ENCODE results near the gene RFX1.
"Not testable (repeated sequence)": the region's sequence is repeated elsewhere in the genome, so short reads cannot be mapped to it uniquely, and the experiment has no call there.

The RFX1 gene

DNA sequence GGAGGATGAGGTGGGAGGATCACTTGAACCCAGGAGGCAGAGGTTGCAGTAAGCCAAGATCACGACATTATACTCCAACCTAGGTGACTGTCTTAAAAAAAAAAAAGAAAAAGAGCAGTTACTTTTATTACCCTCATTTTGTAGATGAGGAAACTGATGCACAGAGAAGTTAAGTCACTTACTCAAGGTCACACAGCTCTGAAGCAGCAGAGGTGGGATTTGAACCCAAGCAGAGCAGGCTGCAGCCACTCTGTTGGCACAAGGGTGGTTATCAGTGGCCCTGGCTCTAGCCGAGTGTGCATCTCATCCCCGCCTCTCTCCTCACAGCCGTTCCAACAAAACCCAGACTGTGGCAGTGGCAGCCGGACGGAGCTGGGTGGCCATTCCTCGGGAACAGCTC is 33.1 kb upstream of the RFX1 start:
- Mint-ChIP-seq H3K4me1 (ENCODE audit: low read depth) (peaks cover 35% of the 10 kb centered on the region), H3K27ac (no peak overlapping the region), H3K4me3 (no peak overlapping the region), H3K9me3 (no peaks in the 10 kb centered on the region), H3K27me3 (no peaks in the 10 kb centered on the region), H3K36me3 (ENCODE audit: low read depth) (peaks cover 93% of the 10 kb centered on the region)
- intact Hi-C loops (cut with micrococcal nuclease): no loop called here

DNA sequence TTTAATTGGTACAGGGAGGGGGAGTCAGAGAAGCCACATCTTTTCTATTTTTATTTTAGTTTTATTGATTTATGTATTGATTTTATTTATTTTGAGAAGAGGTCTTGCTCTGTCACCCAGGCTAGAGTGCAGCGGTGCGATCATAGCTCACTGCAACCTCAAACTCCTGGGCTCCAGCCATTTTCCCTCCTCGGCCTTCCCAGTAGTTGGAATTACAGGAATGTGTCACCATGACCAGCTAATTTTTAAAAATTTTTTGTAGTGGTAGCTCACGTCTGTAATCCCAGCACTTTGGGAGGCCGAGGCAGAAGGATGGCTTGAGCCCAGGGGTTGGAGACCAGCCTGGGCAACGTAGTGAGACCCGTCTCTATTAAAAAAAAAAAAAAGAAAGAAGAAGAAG is 29.6 kb upstream of the RFX1 start:
- no peak overlapping the region for H3K27ac Mint-ChIP-seq
- no peaks in the 10 kb centered on the region for H3K27me3 Mint-ChIP-seq
- peaks cover 45% of the 10 kb centered on the region for H3K4me1 Mint-ChIP-seq (ENCODE audit: low read depth)
- H3K9me3 Mint-ChIP-seq: no peaks in the 10 kb centered on the region
- peaks cover 92% of the 10 kb centered on the region for H3K36me3 Mint-ChIP-seq (ENCODE audit: low read depth)
- intact Hi-C loops (cut with micrococcal nuclease): no loop called here
- no peak overlapping the region for H3K4me3 Mint-ChIP-seq

DNA sequence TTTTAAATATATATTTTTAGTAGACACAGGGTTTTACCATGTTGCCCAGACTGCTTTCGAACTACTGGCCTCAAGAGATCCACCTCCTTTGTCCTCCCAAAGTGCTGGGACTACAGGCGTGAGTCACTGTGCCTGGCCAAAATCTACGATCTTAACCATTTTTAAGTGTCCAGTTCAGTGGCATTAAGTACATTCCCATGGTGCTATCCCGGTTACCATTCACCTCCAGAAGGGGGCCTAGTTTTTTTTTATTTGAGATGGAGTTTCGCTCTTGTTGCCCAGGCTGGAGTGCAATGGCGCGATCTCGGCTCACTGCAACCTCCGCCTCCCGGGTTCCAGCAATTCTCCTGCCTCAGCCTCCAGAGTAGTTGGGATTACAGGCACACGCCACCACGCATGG is 29.0 kb upstream of the RFX1 start:
- intact Hi-C loops (cut with micrococcal nuclease); H3K9me3 Mint-ChIP-seq; H3K4me3 Mint-ChIP-seq; H3K27me3 Mint-ChIP-seq; H3K27ac Mint-ChIP-seq: not testable (repeated sequence)
- peaks cover 48% of the 10 kb centered on the region for H3K4me1 Mint-ChIP-seq (ENCODE audit: low read depth)
- peaks cover 86% of the 10 kb centered on the region for H3K36me3 Mint-ChIP-seq (ENCODE audit: low read depth)

- no peaks in the 10 kb centered on the region for H3K27me3 Mint-ChIP-seq
- peak overlapping the region; percentile 13 for H3K27ac Mint-ChIP-seq
- no peaks in the 10 kb centered on the region for H3K9me3 Mint-ChIP-seq
- intact Hi-C loops (cut with micrococcal nuclease): loop anchor here (5.0 kb wide), 2 partner anchors 47 to 82 kb away; partner anchors contain the start of gene DCAF15
- H3K4me3 Mint-ChIP-seq: no peak overlapping the region
- H3K36me3 Mint-ChIP-seq (ENCODE audit: low read depth): peaks cover 74% of the 10 kb centered on the region
- H3K4me1 Mint-ChIP-seq (ENCODE audit: low read depth): peaks cover 45% of the 10 kb centered on the region
Observed at GRCh38 chr19:14033946-14034345, 27.8 kb upstream of the RFX1 start.

DNA sequence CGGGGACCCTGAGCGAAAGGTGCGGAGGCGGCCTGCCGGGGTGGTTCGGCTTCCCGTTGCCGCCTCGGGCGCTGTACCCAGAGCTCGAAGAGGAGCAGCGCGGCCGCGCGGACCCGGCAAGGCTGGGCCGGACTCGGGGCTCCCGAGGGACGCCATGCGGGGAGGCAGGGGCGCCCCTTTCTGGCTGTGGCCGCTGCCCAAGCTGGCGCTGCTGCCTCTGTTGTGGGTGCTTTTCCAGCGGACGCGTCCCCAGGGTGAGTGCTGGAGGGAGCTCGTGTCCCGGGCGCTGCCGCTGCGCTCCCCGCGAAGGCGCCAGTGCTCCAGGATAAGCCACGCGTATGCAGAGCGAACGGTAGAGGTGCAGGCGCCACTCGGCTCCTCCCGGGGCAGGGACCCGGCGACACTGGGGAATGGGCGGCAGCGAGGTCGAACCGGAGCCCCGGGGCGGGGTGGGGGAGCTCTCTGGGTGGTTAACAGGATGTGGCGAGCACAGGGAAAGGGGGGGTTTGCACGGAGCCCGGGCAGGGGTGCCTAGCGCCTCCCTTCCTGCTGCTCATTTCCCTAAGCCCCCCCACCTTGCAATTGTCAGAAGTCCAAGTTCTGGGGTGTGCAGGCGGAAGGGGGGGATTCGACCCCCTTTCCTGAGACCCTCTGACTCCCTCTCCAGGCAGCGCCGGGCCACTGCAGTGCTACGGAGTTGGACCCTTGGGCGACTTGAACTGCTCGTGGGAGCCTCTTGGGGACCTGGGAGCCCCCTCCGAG is 25.8 kb upstream of the RFX1 start, which contains the start of gene IL27RA:
TSS of gene IL27RA (plus strand) at position 44 of the 762 bp plus-strand sequence. CDS start at position 155, 111 bp downstream.
- Mint-ChIP-seq H3K9me3 (no peaks in the 10 kb centered on the region), H3K27ac (peak within 1 kb of the TSS; percentile 91), H3K36me3 (ENCODE audit: low read depth) (peaks cover 53% of the 10 kb centered on the region), H3K4me1 (ENCODE audit: low read depth) (peaks cover 50% of the 10 kb centered on the region), H3K4me3 (peak within 1 kb of the TSS; percentile 90), H3K27me3 (no peaks in the 10 kb centered on the region)
- intact Hi-C loops (cut with micrococcal nuclease): loop anchor here (5.0 kb wide), 2 partner anchors 45 to 80 kb away; partner anchors contain the start of gene DCAF15

DNA sequence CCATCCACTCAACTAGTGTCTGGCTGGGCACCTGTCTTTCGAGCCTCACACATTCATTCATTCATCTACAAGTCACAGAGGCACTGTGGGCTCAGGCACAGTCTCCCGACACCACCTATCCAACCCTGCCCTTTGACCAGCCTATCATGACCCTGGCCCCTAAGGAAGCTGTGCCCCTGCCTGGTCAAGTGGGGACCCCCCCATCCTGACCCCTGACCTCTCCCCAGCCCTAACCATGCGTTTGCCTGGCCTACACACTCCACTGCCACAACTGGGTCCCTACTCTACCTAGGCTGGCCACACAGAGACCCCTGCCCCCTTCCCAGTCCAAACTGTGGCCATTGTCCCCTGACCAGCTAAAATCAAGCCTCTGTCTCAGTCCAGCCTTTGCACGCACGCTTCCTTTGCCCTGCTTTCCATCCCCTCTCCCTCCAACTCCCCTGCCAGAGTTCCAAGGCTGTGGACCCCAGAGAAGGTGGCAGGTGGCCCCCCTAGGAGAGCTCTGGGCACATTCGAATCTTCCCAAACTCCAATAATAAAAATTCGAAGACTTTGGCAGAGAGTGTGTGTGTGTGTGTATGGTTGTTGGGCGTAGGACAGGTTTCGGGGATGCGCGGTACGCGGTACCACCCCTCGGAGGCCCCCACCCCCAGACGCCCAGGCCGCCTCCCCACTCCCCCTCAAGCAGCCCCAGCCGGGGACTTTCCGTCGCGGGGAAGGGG is 25.0 kb upstream of the RFX1 start:
- H3K4me1 Mint-ChIP-seq (ENCODE audit: low read depth): peaks cover 48% of the 10 kb centered on the region
- peak overlapping the region; percentile 90 for H3K4me3 Mint-ChIP-seq
- peaks cover 46% of the 10 kb centered on the region for H3K36me3 Mint-ChIP-seq (ENCODE audit: low read depth)
- no peaks in the 10 kb centered on the region for H3K27me3 Mint-ChIP-seq
- intact Hi-C loops (cut with micrococcal nuclease): loop anchor here (5.0 kb wide), 2 partner anchors 44 to 79 kb away; partner anchors contain the start of gene DCAF15
- no peaks in the 10 kb centered on the region for H3K9me3 Mint-ChIP-seq
- H3K27ac Mint-ChIP-seq: peak overlapping the region; percentile 91

- Mint-ChIP-seq H3K4me1 (ENCODE audit: low read depth) (peaks cover 44% of the 10 kb centered on the region), H3K4me3 (no peak overlapping the region), H3K27ac (peak overlapping the region; percentile 91), H3K9me3 (no peaks in the 10 kb centered on the region), H3K36me3 (ENCODE audit: low read depth) (peaks cover 26% of the 10 kb centered on the region), H3K27me3 (no peaks in the 10 kb centered on the region)
- intact Hi-C loops (cut with micrococcal nuclease): no loop called here
Observed at GRCh38 chr19:14028901-14029300, 22.8 kb upstream of the RFX1 start.

GRCh38 chr19:14027856-14028450 is 21.8 kb upstream of the RFX1 start, which contains the start of gene RLN3:
TSS of gene RLN3 (plus strand) at chr19:14028148. CDS start at chr19:14028205, 57 bp downstream.
- H3K27me3 Mint-ChIP-seq: no peaks in the 10 kb centered on the region
- peaks cover 20% of the 10 kb centered on the region for H3K36me3 Mint-ChIP-seq (ENCODE audit: low read depth)
- intact Hi-C loops (cut with micrococcal nuclease): no loop called here
- H3K4me3 Mint-ChIP-seq: no peak within 1 kb of the TSS
- no peaks in the 10 kb centered on the region for H3K9me3 Mint-ChIP-seq
- peak within 1 kb of the TSS; percentile 91 for H3K27ac Mint-ChIP-seq
- peaks cover 50% of the 10 kb centered on the region for H3K4me1 Mint-ChIP-seq (ENCODE audit: low read depth)

DNA sequence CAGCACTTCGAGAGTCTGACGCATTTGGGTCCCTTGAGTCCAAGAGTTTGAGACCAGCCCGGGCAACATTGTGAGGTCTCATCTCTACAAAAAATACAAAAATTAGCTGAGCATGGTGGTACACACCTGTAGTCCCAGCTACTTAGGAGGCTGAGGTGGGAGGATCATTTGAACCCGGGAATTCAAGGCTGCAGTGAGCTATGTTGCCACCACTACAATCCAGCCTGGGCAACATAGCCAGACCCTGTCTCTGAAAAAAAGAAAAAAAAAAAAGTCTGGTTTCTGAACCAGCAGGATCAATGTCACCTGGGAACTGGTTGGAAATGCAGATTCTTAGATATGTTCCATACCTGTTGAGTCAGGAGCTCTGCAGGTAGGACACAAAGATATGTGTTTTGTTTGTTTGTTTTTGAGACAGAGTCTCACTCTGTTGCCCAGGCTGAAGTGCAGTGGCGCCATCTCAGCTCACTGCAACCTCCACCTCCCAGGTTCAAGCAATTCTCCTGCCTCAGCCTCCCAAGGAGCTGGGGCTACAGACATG is 20.6 kb upstream of the RFX1 start:
- H3K4me3 Mint-ChIP-seq; H3K27me3 Mint-ChIP-seq; H3K36me3 Mint-ChIP-seq (ENCODE audit: low read depth); H3K9me3 Mint-ChIP-seq; intact Hi-C loops (cut with micrococcal nuclease): not testable (repeated sequence)
- H3K27ac Mint-ChIP-seq: peak overlapping the region; percentile 93
- peaks cover 47% of the 10 kb centered on the region for H3K4me1 Mint-ChIP-seq (ENCODE audit: low read depth)

DNA sequence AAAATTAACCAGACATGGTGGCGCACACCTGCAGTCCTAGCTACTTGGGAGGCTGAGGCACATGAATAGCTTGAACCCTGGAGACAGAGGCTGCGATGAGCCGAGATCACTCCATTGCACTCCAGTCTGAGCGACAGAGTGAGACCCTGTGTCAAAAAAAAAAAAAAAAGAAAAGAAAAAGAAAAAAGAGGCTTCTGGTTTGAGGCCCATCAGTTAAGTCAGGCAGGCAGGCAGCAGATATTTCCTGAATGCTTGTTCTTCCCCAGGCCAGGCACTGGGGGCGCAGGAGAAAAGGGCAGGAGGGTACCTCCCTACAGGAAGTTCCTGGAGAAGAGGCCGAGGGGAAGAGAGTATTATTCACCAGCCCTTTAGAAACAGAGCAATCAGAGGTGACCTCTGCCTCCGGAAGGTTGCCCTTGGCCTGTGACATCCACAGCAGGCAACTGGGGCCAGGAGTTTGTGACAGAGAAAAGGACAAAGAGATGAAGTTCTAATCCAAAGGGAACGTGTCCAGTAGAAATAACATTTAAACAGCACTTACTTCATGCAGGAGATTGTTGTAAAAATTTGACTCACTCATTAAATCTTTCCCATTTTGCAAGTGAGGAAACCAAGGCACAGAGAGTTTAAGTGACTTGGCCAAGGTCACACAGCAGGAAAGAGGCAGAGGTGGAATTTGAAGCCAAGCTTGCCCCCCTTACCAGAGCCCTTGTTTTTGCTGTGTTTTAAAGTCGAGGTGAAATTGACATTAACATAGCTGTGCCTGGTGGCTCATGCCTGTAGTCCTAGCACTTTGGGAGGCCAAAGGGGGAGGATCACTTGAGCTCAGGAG is 17.5 kb upstream of the RFX1 start:
- Mint-ChIP-seq H3K4me3 (no peak overlapping the region), H3K27me3 (no peaks in the 10 kb centered on the region)
- intact Hi-C loops (cut with micrococcal nuclease): loop anchor here (2.0 kb wide), 1 partner anchor 17 kb away; the partner anchor contains the start of gene RFX1

DNA sequence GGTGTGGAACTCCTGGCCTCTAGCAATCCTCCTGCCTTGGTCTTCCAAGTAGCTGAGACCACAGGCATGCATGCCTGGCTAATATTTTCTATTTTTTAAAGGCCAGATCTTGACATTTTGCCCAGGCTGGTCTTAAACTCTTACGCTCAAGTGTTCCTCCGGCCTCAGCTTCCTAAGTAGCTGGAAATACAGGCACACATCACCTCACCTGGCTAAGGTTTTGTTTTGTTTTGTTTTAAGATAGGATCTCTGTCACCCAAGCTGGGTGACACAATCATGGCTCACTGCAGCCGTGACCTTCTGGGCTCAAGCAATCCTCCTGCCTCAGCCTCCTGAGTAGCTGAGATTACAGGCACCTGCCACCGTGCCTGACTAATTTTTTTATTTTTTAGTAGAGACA is 16.3 kb upstream of the RFX1 start:
- Mint-ChIP-seq H3K4me1 (ENCODE audit: low read depth) (peaks cover 41% of the 10 kb centered on the region), H3K4me3 (no peak overlapping the region), H3K27ac (peak overlapping the region; percentile 93), H3K9me3 (no peaks in the 10 kb centered on the region), H3K36me3 (ENCODE audit: low read depth) (no peaks in the 10 kb centered on the region), H3K27me3 (no peaks in the 10 kb centered on the region)
- intact Hi-C loops (cut with micrococcal nuclease): loop anchor here (2.0 kb wide), 1 partner anchor 16 kb away; the partner anchor contains the start of gene RFX1

More for the DNA sequence above, 17.5 kb upstream of the RFX1 start:
- H3K9me3 Mint-ChIP-seq: no peaks in the 10 kb centered on the region
- no peaks in the 10 kb centered on the region for H3K36me3 Mint-ChIP-seq (ENCODE audit: low read depth)
- H3K4me1 Mint-ChIP-seq (ENCODE audit: low read depth): peaks cover 36% of the 10 kb centered on the region
- H3K27ac Mint-ChIP-seq: peak overlapping the region; percentile 93

GRCh38 chr19:14021474-14021873 is 15.4 kb upstream of the RFX1 start:
- H3K4me1 Mint-ChIP-seq (ENCODE audit: low read depth): peaks cover 41% of the 10 kb centered on the region
- H3K27me3 Mint-ChIP-seq: no peaks in the 10 kb centered on the region
- peak overlapping the region; percentile 93 for H3K27ac Mint-ChIP-seq
- intact Hi-C loops (cut with micrococcal nuclease): no loop called here
- H3K36me3 Mint-ChIP-seq (ENCODE audit: low read depth): no peaks in the 10 kb centered on the region
- H3K9me3 Mint-ChIP-seq: no peaks in the 10 kb centered on the region
- no peak overlapping the region for H3K4me3 Mint-ChIP-seq

DNA sequence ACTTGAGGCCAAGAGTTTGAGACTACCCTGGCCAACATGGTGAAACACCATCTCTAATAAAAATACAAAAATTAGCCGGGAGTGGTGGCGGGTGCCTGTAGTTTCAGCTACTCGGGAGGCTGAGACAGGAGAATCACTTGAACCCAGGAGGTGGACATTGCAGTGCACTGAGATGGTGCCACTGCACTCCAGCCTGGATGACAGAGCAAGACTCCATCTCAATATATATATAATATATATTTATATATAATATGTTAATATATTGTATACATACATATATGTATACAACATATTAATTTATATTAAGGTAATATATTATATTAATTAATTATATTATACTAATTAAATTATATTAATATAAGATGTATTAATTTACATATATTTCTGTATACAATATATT is 13.6 kb upstream of the RFX1 start:
- H3K4me3 Mint-ChIP-seq; H3K9me3 Mint-ChIP-seq; intact Hi-C loops (cut with micrococcal nuclease); H3K36me3 Mint-ChIP-seq (ENCODE audit: low read depth); H3K27me3 Mint-ChIP-seq: not testable (repeated sequence)
- H3K4me1 Mint-ChIP-seq (ENCODE audit: low read depth): peaks cover 34% of the 10 kb centered on the region
- peak overlapping the region; percentile 22 for H3K27ac Mint-ChIP-seq

All from dendritic cell treated with granulocyte-macrophage colony-stimulating factor and Interleukin-4, amounts not matched to agents 40 ng/mL and 50 ng/mL, for 4 days (primary cell).